Measurements from ENCODE around the gene ITGB1BP2.
"Not testable (repeated sequence)": the region's sequence is repeated elsewhere in the genome, so short reads cannot be mapped to it uniquely, and the experiment has no call there.

ITGB1BP2 gene

GRCh38 chrX:71292669-71293365 is 8.7 kb upstream of the ITGB1BP2 start:
- in situ Hi-C loops (cut with HindIII; ENCODE audit: low sequenced_read_pairs) = no loop called here
- no peak for TF ChIP-seq CTCF (IDR thresholded peaks at IDR 0.05; ENCODE audit: low read depth, low read length, missing control alignments)
- DNase-seq (ENCODE audit: low read depth) = peak; percentile 15
- H3K4me3 ChIP-seq (ENCODE audit: low read depth, low read length) = no peak overlapping the region

GRCh38 chrX:71296806-71297205 is 4.7 kb upstream of the ITGB1BP2 start:
- H3K4me3 ChIP-seq (ENCODE audit: low read depth, low read length) = no peak overlapping the region
- no peak for TF ChIP-seq CTCF (IDR thresholded peaks at IDR 0.05; ENCODE audit: low read depth, low read length, missing control alignments)
- in situ Hi-C loops (cut with HindIII; ENCODE audit: low sequenced_read_pairs) = no loop called here
- no peak for DNase-seq (ENCODE audit: low read depth)

GRCh38 chrX:71298119-71298518 is 3.4 kb upstream of the ITGB1BP2 start:
- no peak for TF ChIP-seq CTCF (IDR thresholded peaks at IDR 0.05; ENCODE audit: low read depth, low read length, missing control alignments)
- no peak overlapping the region for H3K4me3 ChIP-seq (ENCODE audit: low read depth, low read length)
- in situ Hi-C loops (cut with HindIII; ENCODE audit: low sequenced_read_pairs) = no loop called here
- no peak for DNase-seq (ENCODE audit: low read depth)

- in situ Hi-C loops (cut with HindIII; ENCODE audit: low sequenced_read_pairs); DNase-seq (ENCODE audit: low read depth); H3K4me3 ChIP-seq (ENCODE audit: low read depth, low read length): not testable (repeated sequence)
Measured at GRCh38 chrX:71300064-71300463, 1.5 kb upstream of the ITGB1BP2 start.

GRCh38 chrX:71300495-71300894 is 1.1 kb upstream of the ITGB1BP2 start:
- DNase-seq (ENCODE audit: low read depth); H3K4me3 ChIP-seq (ENCODE audit: low read depth, low read length); in situ Hi-C loops (cut with HindIII; ENCODE audit: low sequenced_read_pairs): not testable (repeated sequence)

- no peak overlapping the region for H3K4me3 ChIP-seq (ENCODE audit: low read depth, low read length)
- TF ChIP-seq CTCF (IDR thresholded peaks at IDR 0.05; ENCODE audit: low read depth, low read length, missing control alignments) = no peak
- in situ Hi-C loops (cut with HindIII; ENCODE audit: low sequenced_read_pairs) = no loop called here
- no peak for DNase-seq (ENCODE audit: low read depth)
Measured at GRCh38 chrX:71302461-71303213, 1.1 kb downstream of the ITGB1BP2 start.

GRCh38 chrX:71304561-71304960 is 3.0 kb downstream of the ITGB1BP2 start:
- H3K4me3 ChIP-seq (ENCODE audit: low read depth, low read length) = no peak overlapping the region
- in situ Hi-C loops (cut with HindIII; ENCODE audit: low sequenced_read_pairs) = no loop called here
- no peak for DNase-seq (ENCODE audit: low read depth)
- TF ChIP-seq CTCF (IDR thresholded peaks at IDR 0.05; ENCODE audit: low read depth, low read length, missing control alignments) = no peak
